B cell (primary cell): ENCODE results near the gene GIPC1. TPM values are rescaled to one million over a fixed set of nuclear protein-coding genes. Genes with fewer than 3 reads are reported as not detected.

ENCODE experiments used
- ATAC-seq: fragments of 200-7000 bp; cut with Tn5 transposase; one replicate; pipeline ENCODE4 v1.10.0; 2021; ENCODE audit warnings: low read depth, mild to moderate bottlenecking, moderate number of reproducible peaks, moderate library complexity
- CTCF ChIA-PET: fragments of 350-600 bp; sonication (Branson Sonifier 250); formaldehyde crosslinking; loops from one replicate; lab custom pipeline; 2021; ENCODE audit warnings: antibody characterized with exemption, inconsistent platforms; lab: Charles Lee
- POLR2A ChIA-PET: fragments of 350-600 bp; sonication (Branson Sonifier 250); formaldehyde crosslinking; loops from one replicate; lab custom pipeline; 2021; ENCODE audit warnings: antibody characterized with exemption; lab: Charles Lee
- DNase-seq: peaks from one replicate; pipeline ENCODE4 v3.0.0; 2013
- H2AFZ ChIP-seq: 2 replicates; pipeline ENCODE4 v1.6.1; 2012; ENCODE audit warnings: mild to moderate bottlenecking, low read depth, low read length; ENCODE audit not compliant: insufficient read depth, poor library complexity, severe bottlenecking
- H3K27ac ChIP-seq, 2 donors: 1 replicate in 1 of 2; 2 replicates in 1 of 2; pipeline ENCODE4 v1.5.1; 2012 to 2013; ENCODE audit warnings: low read length in 2 of 2, mild to moderate bottlenecking in 2 of 2, moderate library complexity in 1 of 2
- H3K27me3 ChIP-seq, 4 experiments: fragments of 200-600 bp in 1 of 4; sonication (generic) in 1 of 4; replicated peaks in 1 of 4; 1 replicate in 2 of 4; 2 replicates in 2 of 4; pipeline versions ENCODE4 v1.6.1 to v1.7.0; 2013 to 2016; ENCODE audit warnings: low read length in 3 of 4, mild to moderate bottlenecking in 2 of 4, mixed read lengths in 1 of 4, moderate library complexity in 1 of 4; ENCODE audit not compliant: insufficient read depth in 4 of 4, control insufficient read depth in 3 of 4; ENCODE audit errors: control extremely low read depth in 1 of 4
- H3K36me3 ChIP-seq, 2 experiments: replicated peaks in 1 of 2; 1 replicate in 1 of 2; 2 replicates in 1 of 2; pipeline versions ENCODE4 v1.6.1 to v1.7.1; 2013; ENCODE audit warnings: low read length in 1 of 2; ENCODE audit not compliant: insufficient read depth in 2 of 2, control insufficient read depth in 1 of 2; ENCODE audit errors: control extremely low read depth in 1 of 2, extremely low read depth in 1 of 2
- H3K4me1 ChIP-seq, 2 donors: fragments of 200-600 bp in 1 of 2; sonication (generic) in 1 of 2; 1 replicate in 1 of 2; 2 replicates in 1 of 2; pipeline versions ENCODE4 v1.5.1 to v1.6.1; 2013 to 2017; ENCODE audit warnings: low read length in 2 of 2; ENCODE audit not compliant: control insufficient read depth in 2 of 2, insufficient read depth in 2 of 2
- H3K4me2 ChIP-seq: replicated peaks from 2 replicates; pipeline ENCODE3; 2012; ENCODE audit warnings: mild to moderate bottlenecking, low read depth, low read length; ENCODE audit not compliant: poor library complexity, severe bottlenecking
- H3K4me3 ChIP-seq, 5 experiments: fragments of 200-600 bp in 1 of 5; sonication (generic) in 1 of 5; 1 replicate in 3 of 5; 2 replicates in 2 of 5; pipeline versions ENCODE4 v1.5.1 to v1.7.0; 2011 to 2016; ENCODE audit warnings: low read length in 4 of 5, mild to moderate bottlenecking in 4 of 5, low read depth in 2 of 5, control low read depth in 1 of 5, moderate library complexity in 1 of 5; ENCODE audit not compliant: insufficient read depth in 1 of 5; ENCODE audit errors: control extremely low read depth in 1 of 5, extremely low read depth in 1 of 5
- H3K79me2 ChIP-seq: fragments of 200-600 bp; sonication (generic); one replicate; pipeline ENCODE4 v1.6.0; 2016; ENCODE audit warnings: low read length; ENCODE audit not compliant: control insufficient read depth, insufficient read depth
- H3K9ac ChIP-seq: fragments of 200-600 bp; sonication (generic); 2 replicates; pipeline ENCODE4 v1.6.1; 2017; ENCODE audit warnings: mild to moderate bottlenecking, low read length, moderate library complexity
- H3K9me3 ChIP-seq, 3 donors: one replicate each; pipeline versions ENCODE4 v1.6.1 to v1.7.1; 2013; ENCODE audit warnings: low read length in 2 of 3; ENCODE audit not compliant: control insufficient read depth in 2 of 3, insufficient read depth in 1 of 3; ENCODE audit errors: control extremely low read depth in 1 of 3
- H4K20me1 ChIP-seq: 2 replicates; pipeline ENCODE4 v1.6.0; 2012; ENCODE audit warnings: mild to moderate bottlenecking, low read length; ENCODE audit not compliant: insufficient read depth, control insufficient read depth, poor library complexity, severe bottlenecking
- H3K27ac Mint-ChIP-seq: one replicate; pipeline ENCODE4 v1.8.0; 2021; ENCODE audit warnings: mixed read lengths
- H3K27me3 Mint-ChIP-seq: one replicate; pipeline ENCODE4 v1.8.0; 2021; ENCODE audit warnings: mixed read lengths
- H3K4me1 Mint-ChIP-seq: one replicate; pipeline ENCODE4 v1.8.0; 2021; ENCODE audit warnings: mixed read lengths
- H3K4me3 Mint-ChIP-seq: one replicate; pipeline ENCODE4 v1.8.0; 2021; ENCODE audit warnings: mixed read lengths
- H3K9me3 Mint-ChIP-seq: one replicate; pipeline ENCODE4 v1.8.0; 2022; ENCODE audit warnings: mixed read lengths; ENCODE audit not compliant: insufficient read depth
- EZH2 ChIP-seq: IDR thresholded peaks from 2 replicates; pipeline ENCODE4 v1.6.1; 2012; ENCODE audit warnings: borderline replicate concordance, low read depth, mild to moderate bottlenecking, moderate library complexity, low read length; ENCODE audit not compliant: insufficient read depth, poor library complexity, severe bottlenecking
- WGBS: methylation state at CpG from one replicate; pipeline ENCODE4 v1.1.5; 2013; ENCODE audit warnings: missing lambda C conversion rate; ENCODE audit not compliant: insufficient coverage; 5-methylcytosine and 5-hydroxymethylcytosine counted together
- intact Hi-C: fragments of 100-400 bp; cut with micrococcal nuclease; formaldehyde crosslinking; loops from one replicate; pipeline ENCODE4 v1.10.0; 2022
- polyA plus RNA-seq: library from polyadenylated mRNA; depleted of rRNA; stranded (reverse); fragments of >200 nt; gene quantifications from 2 replicates; pipeline ENCODE4 v1.2.3, GENCODE V29; 2012
- total RNA-seq, 2 donors: library from RNA; stranded (reverse); fragments of 120-200 nt in 1 of 2; gene quantifications; 1 replicate in 1 of 2; 2 replicates in 1 of 2; pipeline versions ENCODE4 v1.2.3 to v1.2.4, GENCODE V29; 2013 to 2022
- TF ChIP-seq, protein P1 (sequence below): fragments of 200-600 bp; IDR thresholded peaks from one replicate; pipeline ENCODE4 v1.8.0; 2022; ENCODE audit warnings: antibody characterized with exemption, mild to moderate bottlenecking

GIPC1 gene
- total and polyA plus RNA-seq, 2 donors (not counting 1 experiment from before 2014, with no cell fraction given), result 11.3 to 12.0 TPM

DNA sequence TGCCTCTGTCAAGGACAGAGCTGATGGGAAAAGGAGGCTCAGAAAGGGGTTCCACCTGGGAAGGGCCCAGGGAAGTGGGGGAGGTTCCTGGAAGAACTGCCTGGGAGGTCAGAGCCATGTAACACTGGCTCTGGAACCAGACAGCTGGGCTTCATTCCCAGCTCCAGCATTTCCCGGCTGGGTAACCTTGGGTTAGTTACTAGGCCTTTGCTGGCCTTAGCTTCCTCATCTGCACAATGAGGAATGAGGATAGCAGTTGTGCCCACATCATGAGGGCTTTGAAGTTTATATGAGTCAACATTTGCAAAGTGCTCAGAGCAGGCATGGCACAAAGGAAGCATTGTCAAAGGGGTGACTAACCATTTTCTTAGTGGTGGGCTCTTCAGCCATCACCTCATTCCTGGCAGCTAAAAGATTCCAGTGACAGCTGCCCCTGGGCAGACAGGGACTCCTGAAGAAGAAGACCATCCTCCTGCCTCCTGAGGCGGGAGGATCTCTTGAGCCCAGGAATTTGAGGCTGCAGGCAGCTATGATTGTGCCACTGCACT, 24.0 kb upstream of the GIPC1 start:
- no peak overlapping the region for H2AFZ ChIP-seq
- peak overlapping the region in 1 of 2 donors; percentile 93 for H3K27ac ChIP-seq
- DNase-seq, result no peak

More for the DNA sequence above, 24.0 kb upstream of the GIPC1 start:
- no peaks in the 10 kb centered on the region for H3K27me3 ChIP-seq
- no peaks in the 10 kb centered on the region for H3K9me3 ChIP-seq
- intact Hi-C loops, result no loop called here
- Mint-ChIP-seq H3K4me1 (peaks cover 53% of the 10 kb centered on the region), H3K9me3 (no peaks in the 10 kb centered on the region), H3K4me3 (peak overlapping the region; percentile 73), H3K27me3 (no peaks in the 10 kb centered on the region), H3K27ac (peak overlapping the region; percentile 85)
- H4K20me1 ChIP-seq, result peaks cover 31% of the 10 kb centered on the region
- no peak overlapping the region for H3K4me3 ChIP-seq
- WGBS, result 100% methylated on average over 2 of the region's 2 CpGs
- ChIA-PET POLR2A (no interaction called here), CTCF (interaction anchor here (2.4 kb wide), 1 partner anchor 36 kb away, joined by 7 read pairs; no protein-coding TSS in a partner anchor)
- H3K79me2 ChIP-seq, result peaks cover 21% of the 10 kb centered on the region
- peaks cover 50 to 55% of the 10 kb centered on the region in 2 donors for H3K4me1 ChIP-seq
- no peak overlapping the region for H3K9ac ChIP-seq
- no peak overlapping the region for H3K4me2 ChIP-seq
- TF ChIP-seq EZH2, result no peak
- TF ChIP-seq, protein P1, sequence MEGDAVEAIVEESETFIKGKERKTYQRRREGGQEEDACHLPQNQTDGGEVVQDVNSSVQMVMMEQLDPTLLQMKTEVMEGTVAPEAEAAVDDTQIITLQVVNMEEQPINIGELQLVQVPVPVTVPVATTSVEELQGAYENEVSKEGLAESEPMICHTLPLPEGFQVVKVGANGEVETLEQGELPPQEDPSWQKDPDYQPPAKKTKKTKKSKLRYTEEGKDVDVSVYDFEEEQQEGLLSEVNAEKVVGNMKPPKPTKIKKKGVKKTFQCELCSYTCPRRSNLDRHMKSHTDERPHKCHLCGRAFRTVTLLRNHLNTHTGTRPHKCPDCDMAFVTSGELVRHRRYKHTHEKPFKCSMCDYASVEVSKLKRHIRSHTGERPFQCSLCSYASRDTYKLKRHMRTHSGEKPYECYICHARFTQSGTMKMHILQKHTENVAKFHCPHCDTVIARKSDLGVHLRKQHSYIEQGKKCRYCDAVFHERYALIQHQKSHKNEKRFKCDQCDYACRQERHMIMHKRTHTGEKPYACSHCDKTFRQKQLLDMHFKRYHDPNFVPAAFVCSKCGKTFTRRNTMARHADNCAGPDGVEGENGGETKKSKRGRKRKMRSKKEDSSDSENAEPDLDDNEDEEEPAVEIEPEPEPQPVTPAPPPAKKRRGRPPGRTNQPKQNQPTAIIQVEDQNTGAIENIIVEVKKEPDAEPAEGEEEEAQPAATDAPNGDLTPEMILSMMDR, result no peak
- H3K36me3 ChIP-seq, result peaks cover 0 to 13% of the 10 kb centered on the region in 2 experiments
- ATAC-seq, result no peak
